ENCODE results near the gene ANO2. TPM values are rescaled to one million over a fixed set of nuclear protein-coding genes. Genes with fewer than 3 reads are reported as not detected.

The ANO2 gene
- total RNA-seq, 1 donor from 2014 or later, result 1.9 TPM

DNA sequence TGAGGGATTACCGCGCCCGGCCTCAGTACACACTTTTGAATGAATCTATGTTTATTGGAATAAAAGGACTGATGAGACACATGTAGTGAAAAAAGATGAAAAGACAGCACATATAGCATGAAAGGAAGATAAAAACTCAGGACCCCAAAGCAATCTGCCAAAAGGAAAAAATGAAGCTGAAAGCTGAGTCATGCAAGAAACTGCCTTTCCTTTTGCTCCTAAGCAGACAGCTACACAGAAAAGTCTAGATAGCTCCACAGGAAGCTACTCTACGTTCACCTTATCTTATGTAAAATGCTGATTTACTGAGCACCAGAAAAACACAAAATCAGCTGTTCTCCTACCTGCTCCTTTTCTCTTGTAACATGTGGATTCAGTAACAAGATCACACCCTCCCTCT lies 384.8 kb downstream of the ANO2 start:
- Mint-ChIP-seq H3K36me3 (ENCODE audit: low read depth) (no peaks in the 10 kb centered on the region), H3K9me3 (peaks cover 2% of the 10 kb centered on the region), H3K4me1 (no peaks in the 10 kb centered on the region), H3K27ac (ENCODE audit: unreplicated experiment) (no peak overlapping the region), H3K4me3 (no peak overlapping the region), H3K27me3 (ENCODE audit: low read depth) (no peaks in the 10 kb centered on the region)
- DNase-seq (ENCODE audit: low read depth, low spot score), result no peak
- TF ChIP-seq, protein P1, sequence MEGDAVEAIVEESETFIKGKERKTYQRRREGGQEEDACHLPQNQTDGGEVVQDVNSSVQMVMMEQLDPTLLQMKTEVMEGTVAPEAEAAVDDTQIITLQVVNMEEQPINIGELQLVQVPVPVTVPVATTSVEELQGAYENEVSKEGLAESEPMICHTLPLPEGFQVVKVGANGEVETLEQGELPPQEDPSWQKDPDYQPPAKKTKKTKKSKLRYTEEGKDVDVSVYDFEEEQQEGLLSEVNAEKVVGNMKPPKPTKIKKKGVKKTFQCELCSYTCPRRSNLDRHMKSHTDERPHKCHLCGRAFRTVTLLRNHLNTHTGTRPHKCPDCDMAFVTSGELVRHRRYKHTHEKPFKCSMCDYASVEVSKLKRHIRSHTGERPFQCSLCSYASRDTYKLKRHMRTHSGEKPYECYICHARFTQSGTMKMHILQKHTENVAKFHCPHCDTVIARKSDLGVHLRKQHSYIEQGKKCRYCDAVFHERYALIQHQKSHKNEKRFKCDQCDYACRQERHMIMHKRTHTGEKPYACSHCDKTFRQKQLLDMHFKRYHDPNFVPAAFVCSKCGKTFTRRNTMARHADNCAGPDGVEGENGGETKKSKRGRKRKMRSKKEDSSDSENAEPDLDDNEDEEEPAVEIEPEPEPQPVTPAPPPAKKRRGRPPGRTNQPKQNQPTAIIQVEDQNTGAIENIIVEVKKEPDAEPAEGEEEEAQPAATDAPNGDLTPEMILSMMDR (conservative IDR thresholded peaks at IDR 0.05), result no peak

DNA sequence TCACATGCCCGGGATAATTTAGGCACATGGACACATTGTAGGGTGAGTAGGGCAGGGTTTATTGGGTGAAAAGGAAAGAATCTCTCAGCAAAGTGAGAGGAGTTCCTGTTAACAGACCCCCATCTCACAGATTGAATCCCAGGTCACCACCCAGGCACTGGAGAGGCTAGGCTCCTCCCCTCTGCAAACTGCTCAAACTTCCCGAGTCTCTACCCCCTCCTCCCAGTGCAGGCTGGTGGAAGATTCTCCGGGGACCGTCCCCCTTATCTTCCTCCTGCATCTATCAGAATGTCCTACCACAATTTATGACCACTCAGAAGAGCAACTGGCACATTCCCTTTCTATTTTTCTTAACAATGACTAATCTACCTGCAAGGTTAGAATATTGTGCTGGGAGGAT lies 387.2 kb downstream of the ANO2 start:
- no peaks in the 10 kb centered on the region for H3K36me3 Mint-ChIP-seq (ENCODE audit: low read depth)
- H3K4me1 Mint-ChIP-seq, result no peaks in the 10 kb centered on the region
- H3K9me3 Mint-ChIP-seq, result peaks cover 2% of the 10 kb centered on the region
- TF ChIP-seq, protein P1 (conservative IDR thresholded peaks at IDR 0.05), result no peak
- H3K27me3 Mint-ChIP-seq (ENCODE audit: low read depth), result no peaks in the 10 kb centered on the region
- no peak overlapping the region for H3K27ac Mint-ChIP-seq (ENCODE audit: unreplicated experiment)
- DNase-seq (ENCODE audit: low read depth, low spot score), result no peak
- H3K4me3 Mint-ChIP-seq, result no peak overlapping the region

DNA sequence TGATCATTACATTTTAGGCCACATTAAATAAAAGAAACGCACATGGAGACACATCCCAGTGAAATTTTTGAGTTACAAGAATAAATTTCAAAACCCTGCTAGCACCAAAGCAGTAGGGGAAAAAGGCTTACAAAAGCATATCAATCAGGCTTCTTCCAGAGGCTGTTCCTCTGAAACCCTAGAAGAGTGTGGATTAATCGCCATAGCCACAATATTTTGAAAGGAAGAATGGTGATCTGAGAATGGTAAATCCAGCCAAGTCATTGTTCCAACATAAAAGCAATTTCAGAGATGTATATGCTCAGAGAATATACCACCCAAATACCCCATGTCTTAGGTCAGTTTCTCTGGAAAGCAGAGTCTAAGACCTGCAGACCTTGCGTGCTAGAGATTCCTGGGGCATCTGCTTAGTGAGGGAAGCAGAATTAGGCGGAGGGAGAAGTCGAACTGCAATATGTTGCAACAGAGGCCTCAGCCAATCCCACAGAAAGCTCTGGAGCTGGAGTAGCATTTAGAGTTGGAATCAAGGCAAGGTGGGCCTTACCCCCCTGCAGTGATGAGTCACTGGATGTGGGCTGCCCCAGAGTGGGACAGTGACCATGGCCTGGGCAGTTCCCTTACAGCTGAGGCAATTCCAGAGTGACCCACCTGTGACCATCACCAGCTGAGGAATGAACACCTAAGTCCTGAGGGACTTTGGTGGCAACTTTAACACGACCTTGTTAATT lies 387.9 kb downstream of the ANO2 start:
- peaks cover 5% of the 10 kb centered on the region for H3K9me3 Mint-ChIP-seq
- H3K4me1 Mint-ChIP-seq, result no peaks in the 10 kb centered on the region
- TF ChIP-seq, protein P1 (conservative IDR thresholded peaks at IDR 0.05), result no peak
- H3K4me3 Mint-ChIP-seq, result no peak overlapping the region
- no peaks in the 10 kb centered on the region for H3K36me3 Mint-ChIP-seq (ENCODE audit: low read depth)
- no peak for DNase-seq (ENCODE audit: low read depth, low spot score)
- H3K27me3 Mint-ChIP-seq (ENCODE audit: low read depth), result no peaks in the 10 kb centered on the region
- H3K27ac Mint-ChIP-seq (ENCODE audit: unreplicated experiment), result no peak overlapping the region

DNA sequence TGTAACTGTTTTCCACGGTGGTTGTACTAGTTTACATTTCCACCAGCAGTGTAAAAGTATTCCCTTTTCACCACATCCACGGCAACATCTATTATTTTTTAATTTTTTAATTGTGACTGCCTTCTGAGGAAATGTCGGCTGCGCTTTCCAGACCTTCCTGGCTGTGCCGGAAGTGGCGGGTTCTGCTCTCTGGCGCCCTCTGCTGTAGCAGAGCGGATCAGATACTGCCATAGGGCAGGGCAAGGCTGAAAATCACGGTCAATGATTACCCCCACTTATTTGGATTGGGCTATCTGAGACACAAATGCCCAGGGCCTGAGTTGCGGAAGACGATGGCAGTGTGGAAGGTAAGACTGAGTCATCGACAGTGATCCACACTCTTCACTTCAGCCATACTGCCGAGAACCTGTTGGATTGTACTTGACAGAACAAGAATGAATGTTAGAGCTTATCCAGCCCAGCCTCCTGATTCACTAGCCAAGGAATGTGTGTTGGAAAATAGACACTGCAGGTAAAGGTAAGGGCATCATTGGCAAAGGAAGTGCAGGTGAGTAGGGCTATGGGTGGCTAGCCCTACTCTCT lies 388.9 kb downstream of the ANO2 start:
- no peak overlapping the region for H3K4me3 Mint-ChIP-seq
- no peaks in the 10 kb centered on the region for H3K36me3 Mint-ChIP-seq (ENCODE audit: low read depth)
- H3K27me3 Mint-ChIP-seq (ENCODE audit: low read depth), result peaks cover 4% of the 10 kb centered on the region
- no peak overlapping the region for H3K27ac Mint-ChIP-seq (ENCODE audit: unreplicated experiment)
- no peaks in the 10 kb centered on the region for H3K4me1 Mint-ChIP-seq
- H3K9me3 Mint-ChIP-seq, result peaks cover 8% of the 10 kb centered on the region
- DNase-seq (ENCODE audit: low read depth, low spot score), result peak; percentile 18
- TF ChIP-seq, protein P1 (conservative IDR thresholded peaks at IDR 0.05), result peak; percentile 59

DNA sequence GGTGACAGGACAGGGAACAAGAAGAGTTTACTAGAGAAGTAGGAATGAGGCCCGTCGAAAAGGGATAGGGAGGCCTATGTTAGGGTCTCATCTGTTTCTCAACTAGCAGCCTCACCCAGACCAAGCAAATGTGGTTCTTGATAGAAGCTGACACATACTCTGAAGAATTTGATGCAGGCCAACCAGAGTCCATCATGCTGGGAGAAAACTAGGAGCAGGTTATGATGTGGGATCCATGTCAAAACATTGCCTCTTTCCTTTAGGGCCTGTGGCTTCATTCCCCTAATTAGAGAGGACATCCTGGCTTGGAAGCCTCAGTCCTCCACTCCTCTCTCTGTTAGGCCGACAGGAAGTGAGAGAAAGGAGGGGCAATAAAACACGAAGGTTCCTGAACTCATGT lies 390.3 kb downstream of the ANO2 start:
- Mint-ChIP-seq H3K4me1 (no peaks in the 10 kb centered on the region), H3K27me3 (ENCODE audit: low read depth) (peaks cover 10% of the 10 kb centered on the region), H3K4me3 (no peak overlapping the region), H3K36me3 (ENCODE audit: low read depth) (no peaks in the 10 kb centered on the region), H3K9me3 (peaks cover 13% of the 10 kb centered on the region), H3K27ac (ENCODE audit: unreplicated experiment) (no peak overlapping the region)
- TF ChIP-seq, protein P1 (conservative IDR thresholded peaks at IDR 0.05), result no peak
- DNase-seq (ENCODE audit: low read depth, low spot score), result no peak

All from neural crest cell (in vitro differentiated cells).